ENCODE data around the gene ELMOD1. TPM values are rescaled to one million over a fixed set of nuclear protein-coding genes. Genes with fewer than 3 reads are reported as not detected.

The ELMOD1 gene
- total RNA-seq, 2 experiments from 2014 or later: not detected

DNA sequence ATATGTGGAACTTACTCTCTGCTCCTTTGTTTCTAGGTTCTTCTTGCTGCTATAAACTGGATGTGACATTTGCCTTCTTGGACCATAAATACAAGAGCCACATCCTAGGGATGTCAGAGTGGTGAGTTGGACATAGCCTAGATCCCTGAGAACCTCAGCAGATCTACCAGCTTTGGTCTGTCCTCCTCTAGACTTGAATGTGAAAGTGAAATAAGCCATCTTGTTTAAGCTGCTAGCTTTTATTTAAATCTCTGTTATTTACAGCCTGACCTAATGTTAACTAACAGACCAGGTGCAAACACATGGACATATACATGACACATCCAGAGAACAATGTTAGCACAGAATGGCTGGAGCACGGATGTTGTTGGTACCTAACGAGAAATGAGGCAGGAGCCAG is 85.0 kb downstream of the ELMOD1 start:
- peaks cover 2 to 5% of the 10 kb centered on the region in 2 experiments for H3K27me3 ChIP-seq (ENCODE audit: control insufficient read depth in 1 of 2, insufficient read depth in 2 of 2, low read length in 2 of 2)
- no peak overlapping the region for H3K4me3 ChIP-seq (ENCODE audit: low read length)
- H3K27ac ChIP-seq (ENCODE audit: low read depth in 1 of 2, low read length in 2 of 2): no peak overlapping the region
- DNase-seq (no peak), ATAC-seq (ENCODE audit: poor library complexity) (no peak)
- Mint-ChIP-seq H3K9me3 (no peaks in the 10 kb centered on the region), H3K4me1 (ENCODE audit: low read depth) (no peaks in the 10 kb centered on the region), H3K27me3 (peaks cover 25% of the 10 kb centered on the region), H3K4me3 (no peak overlapping the region), H3K36me3 (ENCODE audit: low read depth) (no peaks in the 10 kb centered on the region), H3K27ac (no peak overlapping the region)
- ChIA-PET POLR2A (no interaction called here), CTCF (no interaction called here)
- TF ChIP-seq, protein P1, sequence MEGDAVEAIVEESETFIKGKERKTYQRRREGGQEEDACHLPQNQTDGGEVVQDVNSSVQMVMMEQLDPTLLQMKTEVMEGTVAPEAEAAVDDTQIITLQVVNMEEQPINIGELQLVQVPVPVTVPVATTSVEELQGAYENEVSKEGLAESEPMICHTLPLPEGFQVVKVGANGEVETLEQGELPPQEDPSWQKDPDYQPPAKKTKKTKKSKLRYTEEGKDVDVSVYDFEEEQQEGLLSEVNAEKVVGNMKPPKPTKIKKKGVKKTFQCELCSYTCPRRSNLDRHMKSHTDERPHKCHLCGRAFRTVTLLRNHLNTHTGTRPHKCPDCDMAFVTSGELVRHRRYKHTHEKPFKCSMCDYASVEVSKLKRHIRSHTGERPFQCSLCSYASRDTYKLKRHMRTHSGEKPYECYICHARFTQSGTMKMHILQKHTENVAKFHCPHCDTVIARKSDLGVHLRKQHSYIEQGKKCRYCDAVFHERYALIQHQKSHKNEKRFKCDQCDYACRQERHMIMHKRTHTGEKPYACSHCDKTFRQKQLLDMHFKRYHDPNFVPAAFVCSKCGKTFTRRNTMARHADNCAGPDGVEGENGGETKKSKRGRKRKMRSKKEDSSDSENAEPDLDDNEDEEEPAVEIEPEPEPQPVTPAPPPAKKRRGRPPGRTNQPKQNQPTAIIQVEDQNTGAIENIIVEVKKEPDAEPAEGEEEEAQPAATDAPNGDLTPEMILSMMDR (IDR thresholded peaks at IDR 0.05): no peak
- no peaks in the 10 kb centered on the region for H3K4me1 ChIP-seq (ENCODE audit: insufficient read depth, low read length)
- no peaks in the 10 kb centered on the region for H3K9me3 ChIP-seq (ENCODE audit: control insufficient read depth in 1 of 2, insufficient read depth in 1 of 2, low read length in 2 of 2)
- intact Hi-C loops (cut with DNase I, micrococcal nuclease): no loop called here
- H3K36me3 ChIP-seq (ENCODE audit: insufficient read depth, low read length): no peaks in the 10 kb centered on the region

DNA sequence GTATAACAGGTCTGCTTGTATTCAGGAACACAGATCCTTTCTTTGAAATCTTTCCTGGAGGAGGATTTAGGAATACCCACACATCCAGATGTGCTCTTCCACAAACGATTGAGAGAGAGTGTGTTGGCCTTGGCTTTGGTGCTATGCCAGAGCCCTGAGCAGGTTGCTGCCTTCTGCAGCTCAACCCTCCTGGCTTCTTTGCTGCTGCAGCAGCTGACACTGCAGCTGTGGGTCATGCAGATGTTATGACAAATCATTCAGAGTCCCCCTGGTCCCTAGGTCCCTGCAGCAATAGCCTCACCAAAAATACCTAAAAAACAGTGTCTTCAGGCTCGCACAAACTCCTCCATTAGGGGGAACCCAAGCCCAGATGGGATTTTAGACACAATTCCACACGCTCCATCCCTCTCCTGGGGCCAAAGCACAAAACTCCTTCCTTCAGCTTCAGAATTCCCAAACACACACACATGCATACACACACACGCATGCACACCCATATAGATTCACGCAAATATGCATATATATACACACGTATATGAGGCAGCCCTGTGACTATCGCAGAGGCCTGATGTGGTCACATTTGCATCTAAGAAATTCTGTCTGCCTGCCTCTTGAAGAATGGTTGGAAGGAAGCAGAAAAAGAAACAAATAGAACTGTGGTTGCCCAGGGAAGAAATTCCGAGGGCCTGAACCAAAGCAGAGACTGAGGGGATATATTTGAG is 85.5 kb downstream of the ELMOD1 start:
- intact Hi-C loops (cut with DNase I, micrococcal nuclease): no loop called here
- Histone ChIP-seq H3K27me3 (ENCODE audit: control insufficient read depth in 1 of 2, insufficient read depth in 2 of 2, low read length in 2 of 2) (peaks cover 0 to 2% of the 10 kb centered on the region in 2 experiments), H3K36me3 (ENCODE audit: insufficient read depth, low read length) (no peaks in the 10 kb centered on the region), H3K4me3 (ENCODE audit: low read length) (no peak overlapping the region), H3K9me3 (ENCODE audit: control insufficient read depth in 1 of 2, insufficient read depth in 1 of 2, low read length in 2 of 2) (no peaks in the 10 kb centered on the region), H3K27ac (ENCODE audit: low read depth in 1 of 2, low read length in 2 of 2) (no peak overlapping the region), H3K4me1 (ENCODE audit: insufficient read depth, low read length) (no peaks in the 10 kb centered on the region)
- no peaks in the 10 kb centered on the region for H3K9me3 Mint-ChIP-seq
- DNase-seq: no peak
- no peaks in the 10 kb centered on the region for H3K4me1 Mint-ChIP-seq (ENCODE audit: low read depth)
- no peaks in the 10 kb centered on the region for H3K36me3 Mint-ChIP-seq (ENCODE audit: low read depth)
- POLR2A ChIA-PET: no interaction called here
- H3K27me3 Mint-ChIP-seq: peaks cover 20% of the 10 kb centered on the region
- CTCF ChIA-PET: no interaction called here
- no peak overlapping the region for H3K4me3 Mint-ChIP-seq
- TF ChIP-seq, protein P1 (IDR thresholded peaks at IDR 0.05): no peak
- no peak overlapping the region for H3K27ac Mint-ChIP-seq
- no peak for ATAC-seq (ENCODE audit: poor library complexity)

DNA sequence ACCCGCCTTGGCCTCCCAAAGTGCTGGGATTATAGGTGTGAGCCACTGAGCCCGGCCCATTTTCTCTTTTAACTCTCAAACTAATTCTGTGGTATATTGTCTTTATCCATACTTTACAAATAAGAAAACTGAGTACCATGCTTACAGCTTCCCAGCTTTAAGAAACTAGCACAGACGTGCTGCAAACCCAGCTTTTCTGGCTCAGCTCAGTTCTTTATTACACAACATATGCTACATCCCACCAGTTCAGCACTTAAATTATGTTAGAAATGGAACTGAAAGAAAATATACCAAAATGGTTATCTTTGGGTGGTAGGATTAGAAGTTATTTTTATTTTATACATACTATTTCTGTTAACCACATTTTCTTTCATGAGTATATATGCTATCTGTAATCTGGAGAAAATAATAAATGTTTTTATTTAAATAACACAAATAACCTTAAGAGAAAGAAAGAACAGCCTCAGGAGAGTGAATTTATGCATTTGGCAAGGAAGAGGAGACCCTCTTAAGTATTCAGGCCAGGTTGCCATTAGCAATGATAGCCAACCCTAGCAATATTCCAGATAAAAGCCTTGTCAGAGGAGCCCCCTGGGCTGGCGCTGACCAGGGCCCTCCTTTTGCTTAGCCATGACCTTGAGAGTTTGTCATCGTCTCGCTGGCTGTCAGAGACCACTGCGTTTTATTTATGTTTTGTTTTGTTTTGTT is 87.1 kb downstream of the ELMOD1 start:
- H3K9me3 Mint-ChIP-seq: no peaks in the 10 kb centered on the region
- CTCF ChIA-PET: no interaction called here
- no peak overlapping the region for H3K4me3 Mint-ChIP-seq
- POLR2A ChIA-PET: no interaction called here
- Histone ChIP-seq H3K4me1 (ENCODE audit: insufficient read depth, low read length) (no peaks in the 10 kb centered on the region), H3K4me3 (ENCODE audit: low read length) (no peak overlapping the region), H3K9me3 (ENCODE audit: control insufficient read depth in 1 of 2, insufficient read depth in 1 of 2, low read length in 2 of 2) (no peaks in the 10 kb centered on the region), H3K36me3 (ENCODE audit: insufficient read depth, low read length) (no peaks in the 10 kb centered on the region), H3K27me3 (ENCODE audit: control insufficient read depth in 1 of 2, insufficient read depth in 2 of 2, low read length in 2 of 2) (no peaks in the 10 kb centered on the region), H3K27ac (ENCODE audit: low read depth in 1 of 2, low read length in 2 of 2) (no peak overlapping the region)
- H3K4me1 Mint-ChIP-seq (ENCODE audit: low read depth): no peaks in the 10 kb centered on the region
- peaks cover 16% of the 10 kb centered on the region for H3K27me3 Mint-ChIP-seq
- H3K36me3 Mint-ChIP-seq (ENCODE audit: low read depth): no peaks in the 10 kb centered on the region
- TF ChIP-seq, protein P1 (IDR thresholded peaks at IDR 0.05): no peak
- H3K27ac Mint-ChIP-seq: no peak overlapping the region
- intact Hi-C loops (cut with DNase I, micrococcal nuclease): no loop called here
- ATAC-seq (ENCODE audit: poor library complexity): no peak
- DNase-seq: no peak

Measured in CD4-positive, alpha-beta T cell (primary cell).